ENCODE data around the gene KHDC4. TPM values are rescaled to one million over a fixed set of nuclear protein-coding genes. Genes with fewer than 3 reads are reported as not detected.

KHDC4 gene
- total and polyA plus RNA-seq, 2 of the 4 experiments (the other 2 are of a cell fraction) = 28.0 to 29.9 TPM

- no peak for TF ChIP-seq CHD1 (IDR thresholded peaks at IDR 0.05; ENCODE audit: low read depth, low read length)
Measured at GRCh38 chr1:155961937-155962336, 27.7 kb upstream of the KHDC4 start (continued).

- H3K14ac ChIP-seq (replicated peaks; ENCODE audit: low read depth, low read length) = 0 out of 2 replicates have a peak overlapping the region, but pooled peaks have one; percentile 3
- no peak overlapping the region for H2BK20ac ChIP-seq (ENCODE audit: low read depth, low read length)
- peaks cover 76% of the 10 kb centered on the region for H3K36me3 ChIP-seq (ENCODE audit: control insufficient read depth, insufficient read depth, low read length)
- H3K4me3 ChIP-seq (ENCODE audit: insufficient read depth, low read depth, low read length) = no peak overlapping the region
- CTCF ChIA-PET = interaction anchor here (0.6 kb wide), 1 partner anchor 28 kb away, joined by 5 read pairs; no protein-coding TSS in a partner anchor
- no peak overlapping the region for H3K56ac ChIP-seq (ENCODE audit: extremely low read depth, insufficient read depth, low read length)
- H4K5ac ChIP-seq (ENCODE audit: low read depth, low read length) = no peak overlapping the region
- H2BK120ac ChIP-seq (ENCODE audit: low read depth, low read length) = no peak overlapping the region
- in situ Hi-C loops (cut with MboI; ENCODE audit: low sequenced_read_pairs) = no loop called here
- H3K18ac ChIP-seq (ENCODE audit: low read depth, low read length) = no peak overlapping the region
- no peak overlapping the region for H2AFZ ChIP-seq (replicated peaks; ENCODE audit: low read length, poor library complexity)
- H3K4me1 ChIP-seq (ENCODE audit: control insufficient read depth, insufficient read depth, low read length) = peaks cover 13% of the 10 kb centered on the region
- H4K20me1 ChIP-seq (ENCODE audit: insufficient read depth, low read length) = peaks cover 51% of the 10 kb centered on the region
- no TSS peak for BruUV-seq (replicated peaks)
- peaks cover 25 to 69% of the 10 kb centered on the region in 2 experiments for H3K79me1 ChIP-seq (ENCODE audit: low read depth in 1 of 2, low read length in 2 of 2)
- peak overlapping the region; percentile 13; the same call in 1 of the 2 replicates for H3K23ac ChIP-seq (ENCODE audit: low read depth, low read length)
- no peak overlapping the region for H2BK15ac ChIP-seq (ENCODE audit: low read depth, low read length)
- WGBS, 2 experiments (ENCODE audit: extremely low coverage in 2 of 2, insufficient read length in 1 of 2) = no CpG with 5 or more reads among the region's 3 CpGs
- H3K4ac ChIP-seq (ENCODE audit: low read depth, low read length) = 0 out of 2 replicates have a peak overlapping the region, but pooled peaks have one; percentile 7
- POLR2A ChIA-PET (ENCODE audit: unreplicated experiment) = no interaction called here
- no peak overlapping the region for H2AK5ac ChIP-seq (ENCODE audit: low read depth, low read length)
- peak overlapping the region; percentile 17 for H2BK5ac ChIP-seq (ENCODE audit: low read depth, low read length, poor library complexity, severe bottlenecking)
- H3K4me2 ChIP-seq (ENCODE audit: low read depth, low read length) = no peak overlapping the region
- H4K8ac ChIP-seq (ENCODE audit: low read depth in 2 of 2, low read length in 2 of 2) = no peak overlapping the region
- TF ChIP-seq NFE2L2 (IDR thresholded peaks at IDR 0.05; ENCODE audit: low read depth, low read length) = no peak
- H3K27ac ChIP-seq (ENCODE audit: insufficient read depth, low read length) = peak overlapping the region; percentile 35; the same call in 1 of the 2 replicates
- intact Hi-C loops (cut with micrococcal nuclease) = no loop called here
- peaks cover 12% of the 10 kb centered on the region; the same call in 1 of the 2 replicates for H3K9me1 ChIP-seq (ENCODE audit: insufficient read depth, low read length)
- no peak for DNase-seq
- ATAC-seq (ENCODE audit: low read depth) = no peak
- no peaks in the 10 kb centered on the region for H3K9me3 ChIP-seq (ENCODE audit: control insufficient read depth, insufficient read depth, low read length)
- no peak overlapping the region for H2AK9ac ChIP-seq (replicated peaks; ENCODE audit: low read depth, low read length, poor library complexity)
- H3K27me3 ChIP-seq (ENCODE audit: control insufficient read depth, insufficient read depth, low read length) = no peaks in the 10 kb centered on the region
- dilution Hi-C loops (cut with HindIII; ENCODE audit: low sequenced_read_pairs, unreplicated experiment) = no loop called here
- 0 out of 2 replicates have a peak overlapping the region, but pooled peaks have one; percentile 10 for H3K9ac ChIP-seq (ENCODE audit: low read depth, low read length)
- H4K91ac ChIP-seq (ENCODE audit: insufficient read depth, low read depth, low read length) = no peak overlapping the region
Measured at GRCh38 chr1:155960081-155960745, 26.0 kb upstream of the KHDC4 start.

All from IMR-90 (cell line).